OCI-LY1 (cell line): ENCODE results near the gene AHI1.

Experiments
- H2AFZ ChIP-seq: fragments of 200-600 bp; sonication (generic), shearing (Covaris generic); 2 replicates; pipeline ENCODE4 v1.6.0; 2014; ENCODE audit warnings: antibody characterized with exemption, mild to moderate bottlenecking, low read length
- H3F3A ChIP-seq: fragments of 200-600 bp; sonication (generic), shearing (Covaris generic); 2 replicates; pipeline ENCODE4 v1.6.0; 2014; ENCODE audit warnings: mild to moderate bottlenecking, antibody characterized with exemption, low read length, moderate library complexity; ENCODE audit not compliant: insufficient read depth
- H3K27ac ChIP-seq: fragments of 200-600 bp; sonication (generic); 2 replicates; pipeline ENCODE4 v1.5.1; 2014; ENCODE audit warnings: low read length, mixed run types, mild to moderate bottlenecking, low read depth; ENCODE audit not compliant: poor library complexity, severe bottlenecking
- H3K27me3 ChIP-seq: fragments of 200-600 bp; sonication (generic); 2 replicates; pipeline ENCODE4 v1.6.0; 2014; ENCODE audit warnings: antibody characterized with exemption, mild to moderate bottlenecking, low read length, moderate library complexity; ENCODE audit not compliant: insufficient read depth
- H3K36me3 ChIP-seq: fragments of 200-600 bp; sonication (generic); 2 replicates; pipeline ENCODE4 v1.6.1; 2014; ENCODE audit warnings: mild to moderate bottlenecking, antibody characterized with exemption, low read length, moderate library complexity, mixed read lengths; ENCODE audit not compliant: insufficient read depth
- H3K4me1 ChIP-seq: fragments of 200-600 bp; sonication (generic); 2 replicates; pipeline ENCODE4 v1.5.1; 2014; ENCODE audit warnings: mild to moderate bottlenecking, low read length, moderate library complexity; ENCODE audit not compliant: insufficient read depth, severe bottlenecking
- H3K4me2 ChIP-seq: fragments of 200-600 bp; sonication (generic), shearing (Covaris generic); 2 replicates; pipeline ENCODE4 v1.6.1; 2014; ENCODE audit warnings: low read length
- H3K4me3 ChIP-seq: fragments of 200-600 bp; sonication (generic); 2 replicates; pipeline ENCODE4 v1.5.1; 2014; ENCODE audit warnings: low read length, low read depth, mild to moderate bottlenecking, mixed read lengths; ENCODE audit not compliant: poor library complexity, severe bottlenecking
- H3K79me2 ChIP-seq: fragments of 200-600 bp; shearing (Covaris generic); 2 replicates; pipeline ENCODE4 v1.6.1; 2016; ENCODE audit warnings: mixed run types, low read length, mixed read lengths; ENCODE audit not compliant: insufficient read depth
- H3K9ac ChIP-seq: fragments of 200-600 bp; sonication (generic), shearing (Covaris generic); 2 replicates; pipeline ENCODE4 v1.6.1; 2014; ENCODE audit warnings: mild to moderate bottlenecking, low read length, mixed read lengths
- H3K9me2 ChIP-seq: fragments of 200-600 bp; sonication (generic), shearing (Covaris generic); 2 replicates; pipeline ENCODE4 v1.6.1; 2014; ENCODE audit warnings: low read depth, mild to moderate bottlenecking, low read length, mixed read lengths
- H3K9me3 ChIP-seq: fragments of 200-600 bp; shearing (Covaris generic); 2 replicates; pipeline ENCODE4 v1.6.1; 2014; ENCODE audit warnings: low read length, mixed read lengths
- H4K20me1 ChIP-seq: fragments of 200-600 bp; sonication (generic), shearing (Covaris generic); 2 replicates; pipeline ENCODE4 v1.6.0; 2016; ENCODE audit warnings: mild to moderate bottlenecking, low read length; ENCODE audit not compliant: insufficient read depth
- CTCF ChIP-seq: fragments of 200-600 bp; sonication (generic), shearing (Covaris generic); IDR thresholded peaks from 2 replicates; pipeline ENCODE4 v1.5.1; 2017; ENCODE audit warnings: mild to moderate bottlenecking, antibody characterized with exemption, low read length, moderate library complexity, mixed read lengths
- EZH2 ChIP-seq: fragments of 200-600 bp; sonication (generic), shearing (Covaris generic); IDR thresholded peaks from 2 replicates; pipeline ENCODE4 v1.8.0; 2017; ENCODE audit warnings: borderline replicate concordance, mixed run types, mild to moderate bottlenecking, antibody characterized with exemption, low read length, moderate library complexity, mixed read lengths

Gene AHI1

GRCh38 chr6:135499441-135500340, 2.2 kb upstream of the AHI1 start:
- H2AFZ ChIP-seq, result no peak overlapping the region
- H3K4me3 ChIP-seq, result no peak overlapping the region
- H3F3A ChIP-seq, result 0 out of 2 replicates have a peak, but pooled peaks cover 8% of the 10 kb centered on the region
- H3K9me3 ChIP-seq, result no peaks in the 10 kb centered on the region
- H3K9ac ChIP-seq, result no peak overlapping the region
- no peak overlapping the region for H3K27ac ChIP-seq
- no peaks in the 10 kb centered on the region for H3K9me2 ChIP-seq
- H3K4me2 ChIP-seq, result no peak overlapping the region
- H3K36me3 ChIP-seq, result no peaks in the 10 kb centered on the region
- H3K27me3 ChIP-seq, result no peaks in the 10 kb centered on the region
- peaks cover 31% of the 10 kb centered on the region for H3K4me1 ChIP-seq
- no peak for TF ChIP-seq CTCF
- no peak for TF ChIP-seq EZH2
- 0 out of 2 replicates have a peak, but pooled peaks cover 4% of the 10 kb centered on the region for H3K79me2 ChIP-seq
- H4K20me1 ChIP-seq, result no peaks in the 10 kb centered on the region

GRCh38 chr6:135498185-135498841, 773 bp upstream of the AHI1 start:
- H3K79me2 ChIP-seq, result 0 out of 2 replicates have a peak, but pooled peaks cover 4% of the 10 kb centered on the region
- no peaks in the 10 kb centered on the region for H4K20me1 ChIP-seq
- peak overlapping the region; percentile 79 for H3K9ac ChIP-seq
- no peaks in the 10 kb centered on the region for H3K9me3 ChIP-seq
- H3K4me3 ChIP-seq, result peak overlapping the region; percentile 77
- no peaks in the 10 kb centered on the region for H3K27me3 ChIP-seq
- H3K4me1 ChIP-seq, result peaks cover 34% of the 10 kb centered on the region
- no peaks in the 10 kb centered on the region for H3K9me2 ChIP-seq
- H3K27ac ChIP-seq, result no peak overlapping the region
- H3K36me3 ChIP-seq, result peaks cover 5% of the 10 kb centered on the region; the same call in 1 of the 2 replicates
- peak overlapping the region; percentile 82 for H3K4me2 ChIP-seq
- no peak for TF ChIP-seq EZH2
- TF ChIP-seq CTCF, result no peak
- 0 out of 2 replicates have a peak, but pooled peaks cover 8% of the 10 kb centered on the region for H3F3A ChIP-seq
- peak overlapping the region; percentile 91 for H2AFZ ChIP-seq

- H3K4me3 ChIP-seq, result peak overlapping the region; percentile 77
- H3K27me3 ChIP-seq, result no peaks in the 10 kb centered on the region
- TF ChIP-seq EZH2 (no peak), CTCF (no peak)
- 0 out of 2 replicates have a peak, but pooled peaks cover 4% of the 10 kb centered on the region for H3K79me2 ChIP-seq
- no peak overlapping the region for H3K27ac ChIP-seq
- peaks cover 34% of the 10 kb centered on the region for H3K4me1 ChIP-seq
- H3K36me3 ChIP-seq, result peaks cover 5% of the 10 kb centered on the region; the same call in 1 of the 2 replicates
- H3K4me2 ChIP-seq, result peak overlapping the region; percentile 82
- no peaks in the 10 kb centered on the region for H3K9me2 ChIP-seq
- H3K9me3 ChIP-seq, result no peaks in the 10 kb centered on the region
- no peak overlapping the region for H2AFZ ChIP-seq
- H4K20me1 ChIP-seq, result no peaks in the 10 kb centered on the region
- H3F3A ChIP-seq, result 0 out of 2 replicates have a peak, but pooled peaks cover 8% of the 10 kb centered on the region
- H3K9ac ChIP-seq, result peak overlapping the region; percentile 79
These were observed 634 bp downstream of the AHI1 start for GRCh38 chr6:135496800-135497411.
